ENCODE measurements around the gene CREB5. TPM values are rescaled to one million over a fixed set of nuclear protein-coding genes. Genes with fewer than 3 reads are reported as not detected.

CREB5 gene
- total and polyA plus RNA-seq, 2 of the 8 experiments (the other 6 are each of a cell fraction or from before 2014, with no cell fraction given): 2.4 to 2.7 TPM

DNA sequence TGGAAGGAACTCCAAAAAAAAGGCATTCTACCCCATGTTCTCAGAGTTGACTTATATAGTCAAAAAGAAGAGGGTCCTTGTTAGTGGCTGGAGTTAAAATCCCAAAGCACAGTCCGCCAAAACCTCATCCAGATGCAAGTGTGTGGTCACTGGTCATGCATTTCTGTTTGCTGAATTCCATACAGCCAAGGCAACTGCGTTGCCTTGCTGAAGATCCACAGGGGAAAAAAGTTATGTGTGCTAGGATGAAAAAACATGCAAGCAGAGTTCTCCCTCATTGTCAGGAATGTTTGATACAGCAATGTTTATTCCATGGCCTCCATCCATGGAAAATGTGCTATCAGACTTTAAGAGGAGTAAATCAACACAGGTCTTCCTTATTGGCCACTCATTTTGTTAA lies 213.1 kb downstream of the CREB5 start:
- no peak overlapping the region for H4K91ac ChIP-seq (replicated peaks; ENCODE audit: insufficient read length, low read length)
- no peak overlapping the region for H2BK5ac ChIP-seq (ENCODE audit: low read depth, low read length)
- TF ChIP-seq JUND (IDR thresholded peaks at IDR 0.05; ENCODE audit: low read length) (no peak), CBX8 (IDR thresholded peaks at IDR 0.05; ENCODE audit: borderline replicate concordance, low read depth, low read length) (no peak), SP2 (IDR thresholded peaks at IDR 0.05; ENCODE audit: low read length) (no peak), TAF7 (optimal IDR thresholded peaks at IDR 0.05; ENCODE audit: borderline replicate concordance, low read depth, low read length) (no peak), NRF1 (IDR thresholded peaks at IDR 0.05; ENCODE audit: low read depth, low read length) (no peak), BACH1 (IDR thresholded peaks at IDR 0.05; ENCODE audit: low read length) (no peak), RNF2 (IDR thresholded peaks at IDR 0.05; ENCODE audit: borderline replicate concordance, low read depth, low read length, missing control alignments, poor library complexity, severe bottlenecking) (no peak), CHD2 (IDR thresholded peaks at IDR 0.05; ENCODE audit: low read length) (no peak), E2F6 (IDR thresholded peaks at IDR 0.05) (no peak), SIX5 (IDR thresholded peaks at IDR 0.05; ENCODE audit: low read depth, low read length) (no peak), RFX5 (IDR thresholded peaks at IDR 0.05; ENCODE audit: borderline replicate concordance, low read depth, low read length) (no peak)
- no peak overlapping the region for H3K27ac ChIP-seq (ENCODE audit: low read depth, low read length)
- POLR2A ChIA-PET (ENCODE audit: partially characterized antibody): no interaction called here
- no peaks in the 10 kb centered on the region for H3K79me1 ChIP-seq (ENCODE audit: low read depth, low read length)
- no peak overlapping the region for H3K4me2 ChIP-seq (ENCODE audit: insufficient read depth in 1 of 2, low read depth in 2 of 2, low read length in 2 of 2)
- CTCF ChIA-PET (ENCODE audit: partially characterized antibody): no interaction called here
- H3K23ac ChIP-seq (ENCODE audit: insufficient read length): no peak overlapping the region
- H4K5ac ChIP-seq (ENCODE audit: insufficient read length, low read depth, low read length): no peak overlapping the region
- H3K9ac ChIP-seq (replicated peaks in 1 of 4; ENCODE audit: extremely low read depth in 1 of 4, low read depth in 3 of 4, low read length in 3 of 4): no peak overlapping the region
- H3K9me3 ChIP-seq (ENCODE audit: insufficient read depth in 2 of 2, low read depth in 1 of 2, low read length in 1 of 2): no peaks in the 10 kb centered on the region
- H3K56ac ChIP-seq (replicated peaks; ENCODE audit: insufficient read length, low read depth, low read length): no peak overlapping the region
- 0 out of 2 replicates have a peak overlapping the region, but pooled peaks have one; percentile 49 for H2BK15ac ChIP-seq (ENCODE audit: low read length)
- peak; percentile 19 for FAIRE-seq
- H3K36me3 ChIP-seq (ENCODE audit: control insufficient read depth in 2 of 4, insufficient read depth in 4 of 4, low read length in 3 of 4): no peaks in the 10 kb centered on the region
- peaks cover 0 to 1% (median 0%) of the 10 kb centered on the region in 4 experiments; a peak in 1 of 7 replicates for H3K27me3 ChIP-seq (replicated peaks in 1 of 4; ENCODE audit: control insufficient read depth in 3 of 4, extremely low read depth in 1 of 4, insufficient read depth in 3 of 4, low read length in 3 of 4)
- 84% methylated on average over 2 of the region's 2 CpGs; no CpG with 5 or more reads in 1 of the 2 experiments for WGBS, 2 experiments (ENCODE audit: extremely low coverage in 1 of 2, insufficient coverage in 1 of 2, insufficient read length in 1 of 2, insufficient replicate concordance in 2 of 2, low coverage in 1 of 2, low lambda C conversion rate in 2 of 2, missing lambda C conversion rate in 1 of 2)
- no peak overlapping the region for H2BK120ac ChIP-seq (replicated peaks; ENCODE audit: low read depth, low read length)
- no peak for DNase-seq (ENCODE audit: low read depth in 1 of 2, low spot score in 2 of 2)
- no peak overlapping the region for H3K4me3 ChIP-seq (ENCODE audit: extremely low read depth in 1 of 4, insufficient read depth in 2 of 4, low read depth in 3 of 4, low read length in 4 of 4)
- H2BK12ac ChIP-seq (ENCODE audit: low read depth, low read length): no peak overlapping the region
- no peak overlapping the region for H4K8ac ChIP-seq (ENCODE audit: extremely low read depth, insufficient read depth, low read length)
- peaks cover 0 to 5% (median 0%) of the 10 kb centered on the region in 4 experiments; a peak in 2 of 7 replicates for H3K4me1 ChIP-seq (replicated peaks in 1 of 4; ENCODE audit: control insufficient read depth in 3 of 4, insufficient read depth in 4 of 4, low read length in 3 of 4)
- no peak overlapping the region for H2AK5ac ChIP-seq (ENCODE audit: low read depth, low read length)
- H2BK20ac ChIP-seq (ENCODE audit: low read length): no peak overlapping the region
- no peak overlapping the region for H3K14ac ChIP-seq (ENCODE audit: insufficient read length)
- H3K79me2 ChIP-seq (ENCODE audit: control insufficient read depth in 1 of 2, insufficient read depth in 2 of 2, low read length in 2 of 2): no peaks in the 10 kb centered on the region
- H3K23me2 ChIP-seq (ENCODE audit: low read depth, low read length): no peaks in the 10 kb centered on the region
- no peak overlapping the region for H2AFZ ChIP-seq (ENCODE audit: low read length)
- H4K20me1 ChIP-seq (replicated peaks in 1 of 2; ENCODE audit: control insufficient read depth in 1 of 2, insufficient read depth in 2 of 2, low read length in 2 of 2): no peaks in the 10 kb centered on the region
- no peak overlapping the region for H3K18ac ChIP-seq (ENCODE audit: extremely low read depth, low read length)
- H3K4ac ChIP-seq (replicated peaks; ENCODE audit: insufficient read length, low read depth, low read length): no peak overlapping the region
